ENCODE results near the gene MEA1.

The MEA1 gene

DNA sequence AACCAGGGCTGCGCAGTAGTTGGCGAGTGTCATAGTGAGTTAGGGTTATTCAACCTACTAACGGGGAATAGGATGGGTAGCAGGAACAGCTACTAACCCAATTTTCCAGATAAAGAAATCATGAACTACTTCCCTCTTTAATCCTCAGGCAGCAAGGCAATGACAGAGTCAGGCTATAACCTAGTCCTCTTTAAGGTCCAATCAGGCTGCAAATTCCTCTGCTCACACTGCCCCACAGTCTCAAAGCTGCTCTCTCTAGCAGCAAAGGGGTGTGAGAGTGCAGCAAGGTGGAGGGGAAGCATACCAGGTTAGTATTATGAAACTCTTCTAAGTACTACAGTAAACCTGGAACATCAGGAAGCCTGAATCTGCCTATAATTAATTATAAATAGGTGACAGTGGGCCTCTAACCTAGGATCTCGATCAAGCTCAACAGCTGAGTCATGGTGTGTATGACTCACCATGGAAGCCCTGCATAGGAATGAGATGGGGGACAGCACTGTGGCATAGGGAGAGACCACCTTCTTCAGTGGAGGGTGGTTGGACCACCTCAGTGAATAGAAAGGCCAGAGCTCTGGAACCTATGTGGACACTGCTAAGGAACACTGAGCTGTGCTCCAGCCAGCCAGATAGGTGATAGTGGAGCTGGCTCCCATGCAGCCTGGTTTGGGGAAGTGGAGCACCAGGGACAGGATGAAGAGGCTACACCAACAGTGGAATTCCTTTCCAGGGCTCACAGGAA, 42.7 kb downstream of the MEA1 start:
- DNase-seq (ENCODE audit: low spot score), result no peak

DNA sequence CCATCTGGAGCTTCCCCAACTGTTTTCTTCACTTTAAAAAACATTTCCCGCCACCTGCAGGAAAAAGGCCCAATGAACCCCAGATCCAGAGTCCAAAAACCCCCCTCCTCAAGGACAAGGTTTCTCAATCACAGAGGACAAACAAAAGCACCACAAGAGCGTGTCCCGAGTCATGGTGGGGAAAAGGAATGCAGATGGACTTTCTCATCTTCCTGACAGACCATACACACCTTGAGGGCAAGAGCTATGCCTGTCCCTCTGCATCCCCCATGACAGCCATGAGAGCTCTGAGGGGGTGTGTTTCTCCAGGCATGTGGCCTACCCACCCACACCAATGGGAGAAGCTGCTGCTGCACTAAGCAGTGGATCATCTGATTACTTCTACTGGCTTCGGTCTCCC, 43.8 kb downstream of the MEA1 start:
- no peak for DNase-seq (ENCODE audit: low spot score)

DNA sequence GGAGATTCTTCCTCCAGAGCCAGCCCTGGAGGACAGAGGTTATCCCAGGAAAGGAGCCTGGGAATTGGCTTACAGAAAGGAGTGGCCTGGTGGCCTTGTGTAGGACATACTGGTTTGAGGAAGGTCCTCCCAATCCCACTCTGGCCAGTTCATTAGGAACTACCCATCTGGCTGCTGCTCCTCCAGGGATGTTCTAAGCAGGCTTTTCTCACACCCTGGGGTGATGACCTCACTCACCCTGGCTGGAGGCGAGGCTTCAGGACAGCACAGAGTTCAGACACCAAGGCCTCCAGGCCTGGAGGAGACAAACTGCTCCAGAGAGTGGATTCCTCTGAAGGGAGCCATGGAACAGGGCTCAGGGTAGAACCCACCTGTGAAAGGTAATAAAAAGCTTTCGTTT, 44.3 kb downstream of the MEA1 start:
- DNase-seq (ENCODE audit: low spot score), result no peak

DNA sequence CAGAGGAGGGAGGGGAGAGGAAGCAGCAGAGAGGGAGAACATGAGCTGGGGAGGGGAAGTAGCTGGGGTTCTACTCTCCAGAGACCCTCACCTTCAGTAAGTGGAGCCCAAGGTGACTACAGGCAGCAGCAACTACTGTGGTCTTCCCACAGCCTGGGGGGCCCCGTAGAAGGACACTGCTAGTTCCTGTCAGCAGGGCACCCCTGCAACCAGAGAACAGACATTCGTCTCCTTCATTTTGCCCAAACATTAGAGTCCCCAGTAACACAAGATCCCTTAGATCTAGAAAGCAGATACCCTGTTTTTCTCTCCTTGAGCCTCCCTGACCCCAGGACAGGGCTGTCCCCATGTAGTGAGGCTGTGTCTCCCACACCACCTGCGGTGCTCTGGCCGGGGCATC, 45.0 kb downstream of the MEA1 start:
- DNase-seq (ENCODE audit: low spot score), result no peak

DNA sequence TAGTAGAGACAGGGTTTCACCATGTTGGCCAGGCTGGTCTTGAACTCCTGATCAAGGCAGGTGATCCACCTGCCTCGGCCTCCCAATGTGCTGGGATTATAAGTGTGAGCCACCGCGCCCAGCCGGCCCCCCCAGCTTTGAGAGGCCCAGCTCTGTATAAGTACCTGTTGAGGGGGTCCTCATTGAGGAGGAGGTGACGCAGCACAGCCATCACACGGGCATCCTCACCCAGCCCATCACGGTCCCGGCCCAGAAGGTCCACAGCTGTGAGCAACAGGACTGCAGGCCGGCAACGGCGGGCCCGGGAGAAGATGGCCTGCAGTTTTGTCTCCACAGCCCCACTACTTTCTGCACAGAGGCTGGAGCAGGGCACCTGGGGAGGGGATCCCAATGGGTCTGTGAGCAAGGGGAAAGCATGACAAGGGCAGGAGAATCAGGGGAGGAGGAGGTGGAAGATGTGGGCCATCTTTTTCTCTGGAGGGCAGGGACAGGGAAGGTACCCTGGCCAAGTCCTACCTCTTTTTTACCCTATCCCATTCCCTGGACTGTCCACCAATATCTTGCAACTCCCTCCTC, 45.5 kb downstream of the MEA1 start:
- no peak for DNase-seq (ENCODE audit: low spot score)

DNA sequence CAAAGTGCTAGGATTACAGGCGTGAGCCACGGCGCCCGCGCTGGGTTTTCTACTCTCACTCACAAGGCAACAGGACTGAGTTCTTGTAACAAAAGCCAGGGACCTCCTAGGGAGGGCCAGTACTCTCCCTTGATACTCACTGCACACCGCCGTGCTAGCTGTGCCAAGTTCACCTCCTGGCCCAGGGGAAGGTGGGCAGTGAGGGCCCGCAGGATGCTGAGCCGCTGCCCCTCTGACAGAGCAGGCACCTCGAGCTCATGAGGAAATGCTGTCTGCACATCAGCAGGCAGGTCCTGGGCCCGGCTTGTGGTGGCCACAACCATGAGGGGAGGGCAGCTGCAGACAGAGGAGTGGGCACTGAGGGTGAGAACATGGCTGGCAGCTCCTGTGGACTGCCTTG, 46.5 kb downstream of the MEA1 start:
- no peak for DNase-seq (ENCODE audit: low spot score)

DNA sequence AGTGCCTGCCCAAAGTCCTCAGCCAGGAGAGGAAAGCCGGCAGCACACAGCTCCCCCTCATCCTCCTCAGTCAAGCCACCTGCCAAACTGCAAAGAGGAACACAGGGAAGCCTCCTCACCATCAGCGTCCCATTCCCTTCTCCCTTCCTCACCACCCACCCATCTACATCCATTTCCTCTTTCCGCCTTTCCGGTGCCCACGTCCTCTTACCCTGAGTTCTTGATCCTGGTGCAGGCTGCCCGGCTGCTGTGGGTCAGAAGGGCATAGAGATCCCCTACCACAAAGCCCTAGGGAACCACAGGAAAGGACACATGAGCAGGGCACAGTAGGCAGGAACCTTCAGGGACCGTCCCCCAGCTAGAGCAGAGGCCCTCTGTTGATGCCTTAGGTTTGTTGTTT, 47.2 kb downstream of the MEA1 start:
- no peak for DNase-seq (ENCODE audit: low spot score)

DNA sequence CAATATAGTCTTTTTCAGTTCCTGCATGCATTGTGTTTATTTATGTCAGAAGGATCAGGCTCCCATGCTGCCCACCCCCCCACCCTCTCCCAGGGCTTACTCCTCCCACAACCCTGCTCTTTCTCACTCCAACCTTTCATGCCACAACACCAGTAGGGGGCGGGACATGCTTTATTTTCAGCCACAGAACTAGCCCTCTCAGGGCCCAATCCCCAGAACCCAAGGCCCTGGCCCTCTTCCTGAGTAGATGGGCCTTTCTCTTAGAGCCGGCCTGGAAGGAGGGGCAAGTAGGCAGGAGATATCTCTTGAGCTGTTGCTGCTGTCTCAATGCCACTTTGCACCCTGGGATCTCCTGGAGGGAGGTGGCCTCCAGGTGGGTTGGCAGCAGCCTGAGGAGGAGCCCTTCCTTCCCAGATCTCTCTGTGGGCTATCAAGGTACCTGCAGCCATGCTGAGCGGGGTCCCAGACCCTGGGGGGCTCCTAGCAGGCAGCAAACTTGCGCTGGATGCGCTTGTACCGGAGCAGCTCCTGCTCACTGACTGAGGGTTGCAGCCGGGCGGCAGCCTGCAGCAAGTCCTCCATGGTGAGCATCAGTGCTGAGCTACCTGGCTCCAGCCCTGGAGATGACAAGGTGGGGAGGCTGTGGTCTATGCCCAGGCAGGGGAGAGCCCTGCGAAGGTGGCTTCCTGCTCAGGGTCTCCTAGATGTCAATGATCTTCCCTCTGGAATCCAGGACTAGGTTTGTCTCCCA, 49.7 kb downstream of the MEA1 start:
- DNase-seq (ENCODE audit: low spot score), result no peak

DNA sequence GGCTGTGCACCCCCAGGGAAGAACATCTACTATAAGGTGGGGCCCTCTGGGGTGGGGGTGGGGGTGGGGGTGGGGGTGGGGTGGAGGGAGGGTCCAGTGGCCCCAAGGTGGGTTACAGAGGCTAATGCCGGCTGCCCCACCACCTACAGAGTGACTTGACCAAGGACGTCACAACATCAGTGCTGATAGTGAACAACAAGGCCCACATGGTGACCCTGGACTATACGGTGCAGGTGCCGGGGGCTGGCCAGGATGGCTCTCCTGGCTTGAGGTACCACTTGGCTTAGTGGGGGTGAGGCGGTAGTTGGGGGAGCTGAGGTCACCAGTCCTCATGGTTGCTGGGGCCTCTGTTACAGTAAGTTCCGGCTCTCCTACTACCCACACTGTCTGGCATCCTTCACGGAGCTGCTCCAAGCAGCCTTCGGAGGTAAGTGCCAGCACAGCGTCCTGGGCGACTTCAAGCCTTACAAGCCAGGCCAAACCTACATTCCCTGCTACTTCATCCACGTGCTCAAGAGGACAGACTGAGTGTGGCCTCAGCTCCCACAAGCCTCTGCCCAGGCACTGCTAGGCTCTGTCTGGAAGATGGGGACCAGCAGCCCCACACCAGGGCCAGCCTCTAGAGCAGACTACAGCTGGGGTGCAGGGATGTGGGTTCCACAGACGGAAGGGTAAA, 50.4 kb downstream of the MEA1 start:
- DNase-seq (ENCODE audit: low spot score), result no peak

DNA sequence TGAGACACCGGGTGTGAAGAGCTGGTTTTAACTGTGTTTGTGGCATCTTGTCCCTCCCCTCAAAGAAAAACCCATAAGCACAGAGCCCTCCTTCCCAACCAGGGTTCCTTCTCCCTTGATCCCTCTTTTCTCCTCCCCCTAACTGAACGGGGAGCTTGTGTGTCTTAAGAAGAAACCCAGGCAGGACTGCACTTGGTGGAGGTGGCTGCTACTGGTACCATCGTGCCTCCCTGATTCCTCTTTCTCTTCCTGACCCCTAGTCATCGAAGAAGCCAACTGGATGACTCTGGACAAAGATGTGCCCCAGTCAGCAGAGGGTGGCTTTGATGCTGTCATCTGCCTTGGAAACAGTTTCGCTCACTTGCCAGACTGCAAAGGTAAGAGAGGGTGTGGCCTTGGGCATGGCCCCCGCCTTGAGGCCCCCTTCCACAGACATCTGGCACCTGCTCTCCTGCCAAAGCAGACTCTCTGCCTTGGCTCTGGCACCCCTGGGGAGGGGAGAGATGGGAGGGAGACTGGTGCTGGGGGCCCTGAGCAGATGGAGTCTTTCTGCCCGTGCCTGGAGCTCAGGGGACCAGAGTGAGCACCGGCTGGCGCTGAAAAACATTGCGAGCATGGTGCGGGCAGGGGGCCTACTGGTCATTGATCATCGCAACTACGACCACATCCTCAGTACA, 51.1 kb downstream of the MEA1 start:
- DNase-seq (ENCODE audit: low spot score), result no peak

DNA sequence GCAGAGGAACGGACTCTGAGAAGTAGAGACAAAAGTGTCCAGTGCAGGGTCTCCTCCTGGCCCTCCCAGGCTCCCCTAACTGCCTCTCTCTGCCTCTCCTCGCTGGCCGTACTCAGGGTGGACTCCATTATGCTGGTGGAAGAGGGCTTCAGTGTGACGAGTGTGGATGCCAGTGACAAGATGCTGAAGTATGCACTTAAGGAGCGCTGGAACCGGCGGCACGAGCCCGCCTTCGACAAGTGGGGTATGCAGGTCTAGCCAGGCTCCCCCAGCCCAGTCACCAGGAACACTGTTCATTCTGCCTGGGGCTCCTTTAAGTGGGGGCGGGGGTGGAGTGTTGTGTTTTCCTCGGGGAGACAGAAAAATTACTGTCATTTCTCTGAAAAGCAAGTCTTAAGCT, 51.6 kb downstream of the MEA1 start:
- no peak for DNase-seq (ENCODE audit: low spot score)
